CD14-positive monocyte (primary cell): ENCODE data around the gene SLC28A1. TPM values are rescaled to one million over a fixed set of nuclear protein-coding genes. Genes with fewer than 3 reads are reported as not detected.
"Not testable (repeated sequence)": the region's sequence is repeated elsewhere in the genome, so short reads cannot be mapped to it uniquely, and the experiment has no call there.

Experiments used
- DNase-seq, 3 donors: peaks; one replicate each; pipeline ENCODE4 v3.0.0-alpha.2; 2011 to 2022
- H2AFZ ChIP-seq: 2 replicates; pipeline ENCODE4 v1.6.0; 2012; ENCODE audit warnings: mild to moderate bottlenecking, low read depth, low read length, inconsistent platforms; ENCODE audit not compliant: insufficient read depth, poor library complexity, severe bottlenecking
- H3K27ac ChIP-seq, 2 donors: 1 replicate in 1 of 2; 2 replicates in 1 of 2; pipeline ENCODE4 v1.5.1; 2012 to 2013; ENCODE audit warnings: low read length in 2 of 2, control low read depth in 1 of 2, inconsistent platforms in 1 of 2, low read depth in 1 of 2, mild to moderate bottlenecking in 1 of 2
- H3K27me3 ChIP-seq, 2 donors: one replicate each; pipeline versions ENCODE4 v1.6.0 to v1.6.1; 2011 to 2013; ENCODE audit warnings: low read length in 2 of 2; ENCODE audit not compliant: control insufficient read depth in 2 of 2, insufficient read depth in 2 of 2
- H3K36me3 ChIP-seq, 2 donors: replicated peaks in 1 of 2; 1 replicate in 1 of 2; 2 replicates in 1 of 2; pipeline versions ENCODE4 v1.5.1 to v1.6.1; 2012 to 2013; ENCODE audit warnings: low read length in 2 of 2, control low read depth in 1 of 2, inconsistent platforms in 1 of 2, mild to moderate bottlenecking in 1 of 2; ENCODE audit not compliant: insufficient read depth in 2 of 2, control insufficient read depth in 1 of 2
- H3K4me1 ChIP-seq, 2 donors: 1 replicate in 1 of 2; 2 replicates in 1 of 2; pipeline versions ENCODE4 v1.5.1 to v1.6.1; 2012 to 2013; ENCODE audit warnings: low read length in 2 of 2, control low read depth in 1 of 2, inconsistent platforms in 1 of 2, mild to moderate bottlenecking in 1 of 2, moderate library complexity in 1 of 2; ENCODE audit not compliant: insufficient read depth in 2 of 2, control insufficient read depth in 1 of 2
- H3K4me2 ChIP-seq: replicated peaks from 2 replicates; pipeline ENCODE3; 2012; ENCODE audit warnings: low read length, moderate library complexity, mild to moderate bottlenecking; ENCODE audit not compliant: poor library complexity, severe bottlenecking; ENCODE audit errors: extremely low read depth
- H3K4me3 ChIP-seq, 3 experiments: fragments of 200-600 bp in 1 of 3; sonication (generic) in 1 of 3; replicated peaks in 1 of 3; 1 replicate in 2 of 3; 2 replicates in 1 of 3; pipeline ENCODE4 v1.5.1; 2011 to 2013; ENCODE audit warnings: low read length in 3 of 3, mild to moderate bottlenecking in 3 of 3, control low read depth in 2 of 3, low read depth in 2 of 3, inconsistent platforms in 1 of 3, moderate library complexity in 1 of 3
- H3K79me2 ChIP-seq: 2 replicates; pipeline ENCODE4 v1.6.0; 2012; ENCODE audit warnings: mild to moderate bottlenecking, control low read depth, inconsistent platforms, low read length, moderate library complexity; ENCODE audit not compliant: insufficient read depth
- H3K9ac ChIP-seq: 2 replicates; pipeline ENCODE4 v1.6.0; 2017; ENCODE audit warnings: low read length, mild to moderate bottlenecking; ENCODE audit not compliant: insufficient read depth, poor library complexity, severe bottlenecking
- H3K9me3 ChIP-seq, 2 donors: replicated peaks in 1 of 2; 1 replicate in 1 of 2; 2 replicates in 1 of 2; pipeline versions ENCODE4 v1.5.1 to v1.6.1; 2012 to 2013; ENCODE audit warnings: low read length in 2 of 2, control low read depth in 1 of 2; ENCODE audit not compliant: control insufficient read depth in 1 of 2, insufficient read depth in 1 of 2
- H4K20me1 ChIP-seq: 2 replicates; pipeline ENCODE4 v1.6.0; 2012; ENCODE audit warnings: mild to moderate bottlenecking, low read length, control low read depth, moderate library complexity; ENCODE audit not compliant: insufficient read depth
- H3K27ac Mint-ChIP-seq, 7 donors: one replicate each; pipeline ENCODE4 v1.8.0; 2020; ENCODE audit warnings: mild to moderate bottlenecking in 7 of 7, mixed read lengths in 7 of 7, moderate library complexity in 6 of 7, inconsistent platforms in 2 of 7
- H3K27me3 Mint-ChIP-seq, 3 donors: one replicate each; pipeline ENCODE4 v1.8.0; 2021 to 2022; ENCODE audit warnings: low read depth in 3 of 3, mild to moderate bottlenecking in 3 of 3, mixed read lengths in 3 of 3, moderate library complexity in 3 of 3, inconsistent platforms in 1 of 3
- H3K36me3 Mint-ChIP-seq, 2 donors: one replicate each; pipeline ENCODE4 v1.8.0; 2020; ENCODE audit warnings: mixed read lengths in 2 of 2, inconsistent platforms in 1 of 2, mild to moderate bottlenecking in 1 of 2
- H3K4me1 Mint-ChIP-seq: one replicate; pipeline ENCODE4 v1.8.0; 2020; ENCODE audit warnings: mild to moderate bottlenecking, mixed read lengths
- H3K4me3 Mint-ChIP-seq, 2 donors: one replicate each; pipeline ENCODE4 v1.8.0; 2020; ENCODE audit warnings: mild to moderate bottlenecking in 2 of 2, mixed read lengths in 2 of 2, moderate library complexity in 1 of 2
- H3K9me3 Mint-ChIP-seq, 7 donors: one replicate each; pipeline ENCODE4 v1.8.0; 2020 to 2022; ENCODE audit warnings: mixed read lengths in 7 of 7, mild to moderate bottlenecking in 6 of 7, moderate library complexity in 6 of 7, inconsistent platforms in 2 of 7
- CTCF ChIP-seq: fragments of 200-600 bp; IDR thresholded peaks from one replicate; pipeline ENCODE4 v1.8.0; 2022; ENCODE audit warnings: antibody characterized with exemption, mild to moderate bottlenecking
- WGBS: methylation state at CpG from one replicate; pipeline ENCODE4 v1.1.5; 2013; ENCODE audit warnings: missing lambda C conversion rate; ENCODE audit not compliant: insufficient coverage; 5-methylcytosine and 5-hydroxymethylcytosine counted together
- intact Hi-C, 2 donors: fragments of 100-400 bp; cut with micrococcal nuclease; formaldehyde crosslinking; loops; one replicate each; pipeline versions ENCODE4 v1.15.0 to v1.15.1; 2023
- polyA plus RNA-seq, 3 donors: library from polyadenylated mRNA; depleted of rRNA in 1 of 3; unstranded in 2 of 3; stranded (reverse) in 1 of 3; fragments of 300-500 nt in 2 of 3; fragments of >200 nt in 1 of 3; fragmentation: Illumina TruSeq in 2 of 3; gene quantifications; 1 replicate in 2 of 3; 2 replicates in 1 of 3; pipeline ENCODE4 v1.2.3, GENCODE V29; 2012 to 2021

Gene SLC28A1
- polyA plus RNA-seq, 3 donors: not detected

DNA sequence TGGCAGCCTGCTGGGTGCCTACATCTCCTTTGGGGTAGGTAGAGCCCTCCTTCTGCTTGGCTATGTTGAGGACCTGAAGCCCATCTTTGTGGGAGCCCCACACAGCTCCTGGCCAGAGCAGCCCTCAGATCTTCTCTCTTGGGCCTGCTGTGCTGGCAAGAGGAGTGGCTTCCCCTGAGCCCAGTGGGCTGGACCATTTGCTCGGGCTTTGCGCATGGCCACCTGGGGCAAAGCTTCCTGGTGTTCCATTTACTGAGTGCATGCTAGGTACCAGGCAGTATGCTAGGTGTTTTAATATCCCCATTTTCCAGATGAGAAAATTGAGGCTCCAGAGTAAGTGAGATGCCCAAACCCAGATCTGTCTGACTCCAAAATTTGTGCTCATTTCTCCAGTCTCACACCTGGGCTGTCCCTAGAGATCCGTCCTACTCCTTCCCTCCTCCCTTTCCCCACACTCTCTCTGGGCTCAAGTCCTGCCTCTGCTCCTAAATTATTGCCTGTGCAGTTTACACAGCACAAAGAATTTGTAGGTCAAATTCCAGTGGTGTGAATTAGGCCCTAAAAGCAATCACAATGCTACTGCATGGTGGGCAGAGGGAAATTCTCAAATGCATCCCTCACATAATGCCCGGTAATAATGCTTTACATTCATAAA is 39.7 kb downstream of the SLC28A1 start:
- Histone ChIP-seq H3K27me3 (no peaks in the 10 kb centered on the region), H3K4me1 (peaks cover 0 to 11% of the 10 kb centered on the region in 2 donors), H3K9me3 (no peaks in the 10 kb centered on the region), H3K27ac (no peak overlapping the region), H4K20me1 (no peaks in the 10 kb centered on the region), H3K36me3 (no peaks in the 10 kb centered on the region), H3K79me2 (no peaks in the 10 kb centered on the region), H3K9ac (no peak overlapping the region), H3K4me2 (no peak overlapping the region), H2AFZ (no peak overlapping the region), H3K4me3 (no peak overlapping the region)
- Mint-ChIP-seq H3K36me3 (no peaks in the 10 kb centered on the region), H3K9me3 (no peaks in the 10 kb centered on the region), H3K27ac (no peak overlapping the region), H3K4me1 (peaks cover 8% of the 10 kb centered on the region), H3K4me3 (no peak overlapping the region), H3K27me3 (peaks cover 0 to 2% (median 0%) of the 10 kb centered on the region in 3 donors)
- intact Hi-C loops: no loop called here
- 100% methylated on average over 2 of the region's 4 CpGs for WGBS
- no peak for DNase-seq
- no peak for TF ChIP-seq CTCF

DNA sequence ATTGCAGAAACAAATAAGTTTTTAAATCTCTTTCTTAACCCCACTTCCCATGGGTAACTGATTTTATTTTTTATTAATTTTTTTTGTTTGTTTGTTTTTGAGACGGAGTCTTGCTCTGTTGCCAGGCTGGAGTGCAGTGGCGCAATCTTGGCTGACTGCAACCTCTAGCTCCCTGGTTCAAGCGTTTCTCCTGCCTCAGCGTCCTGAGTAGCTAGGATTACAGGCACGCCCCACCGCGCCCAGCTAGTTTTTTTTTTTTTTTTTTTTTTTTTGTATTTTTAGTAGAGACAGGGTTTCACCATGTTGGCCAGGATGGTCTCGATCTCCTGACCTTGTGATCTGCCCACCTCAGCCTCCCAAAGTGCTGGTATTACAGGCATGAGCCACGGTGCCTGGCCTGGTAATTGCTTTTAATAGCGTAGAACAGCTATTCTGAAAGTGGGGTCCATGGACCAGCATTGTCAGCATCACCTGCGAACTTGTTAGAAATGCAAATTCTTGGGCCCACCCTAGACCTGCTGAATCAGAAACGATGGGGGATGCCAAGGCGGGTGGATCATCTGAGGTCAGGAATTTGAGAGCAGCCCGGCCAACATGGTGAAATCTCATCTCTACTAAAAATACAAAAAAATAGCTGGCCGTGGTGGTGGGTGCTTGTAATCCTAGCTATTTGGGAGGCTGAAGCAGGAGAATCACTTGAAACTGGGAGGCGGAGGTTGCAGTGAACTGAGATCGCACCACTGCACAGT is 40.5 kb downstream of the SLC28A1 start:
- H3K79me2 ChIP-seq, H2AFZ ChIP-seq, H3K27ac ChIP-seq, H3K4me3 ChIP-seq, H3K4me2 ChIP-seq, H3K4me3 Mint-ChIP-seq, H3K36me3 ChIP-seq, DNase-seq, H3K36me3 Mint-ChIP-seq, H3K27me3 ChIP-seq, H3K4me1 Mint-ChIP-seq, H3K27me3 Mint-ChIP-seq, H3K9ac ChIP-seq, H4K20me1 ChIP-seq, H3K9me3 ChIP-seq, H3K27ac Mint-ChIP-seq, H3K9me3 Mint-ChIP-seq: not testable (repeated sequence)
- H3K4me1 ChIP-seq: peaks cover 0 to 11% of the 10 kb centered on the region in 2 donors
- intact Hi-C loops: loop anchor here in 1 of 2 donors (5.0 kb wide), 1 partner anchor 338 kb away; no protein-coding TSS in a partner anchor
- WGBS: 98% methylated on average over 6 of the region's 17 CpGs
